Right lobe of liver (tissue), 6 donors: ENCODE data around the gene QPRT. TPM values are rescaled to one million over a fixed set of nuclear protein-coding genes. Genes with fewer than 3 reads are reported as not detected.

ENCODE experiments used
- ATAC-seq, 4 donors: fragments of 200-7000 bp; cut with Tn5 transposase; one replicate each; pipeline ENCODE4 v1.9.1; 2020; ENCODE audit warnings: mild to moderate bottlenecking in 4 of 4, moderate library complexity in 4 of 4
- DNase-seq, 3 donors: peaks; one replicate each; pipeline ENCODE4 v3.0.0-alpha.2; 2020
- H3K27ac ChIP-seq, 3 donors: fragments of 200-600 bp; one replicate each; pipeline ENCODE4 v1.8.0; 2022
- H3K27me3 ChIP-seq, 2 donors: fragments of 200-600 bp; one replicate each; pipeline ENCODE4 v1.8.0; 2022
- H3K36me3 ChIP-seq, 4 donors: fragments of 200-600 bp; sonication (generic) in 1 of 4; one replicate each; pipeline versions ENCODE4 v1.5.1 to v1.8.0; 2017 to 2022; ENCODE audit warnings: control low read depth in 1 of 4
- H3K4me1 ChIP-seq, 4 donors: fragments of 200-600 bp; sonication (generic) in 1 of 4; one replicate each; pipeline versions ENCODE4 v1.5.1 to v1.8.0; 2017 to 2022; ENCODE audit warnings: control low read depth in 1 of 4
- H3K4me3 ChIP-seq, 3 donors: fragments of 200-600 bp; one replicate each; pipeline ENCODE4 v1.8.0; 2022
- H3K9me3 ChIP-seq, 4 donors: fragments of 200-600 bp; sonication (generic) in 1 of 4; one replicate each; pipeline versions ENCODE4 v1.5.1 to v1.8.0; 2017 to 2022; ENCODE audit warnings: control low read depth in 1 of 4
- POLR2A ChIP-seq: fragments of 450-650 bp; IDR thresholded peaks from one replicate; pipeline ENCODE4 v1.6.1; 2017; ENCODE audit warnings: antibody characterized with exemption, mild to moderate bottlenecking
- WGBS: methylation state at CpG from one replicate; pipeline ENCODE4 v1.1.6; 2018; ENCODE audit warnings: low coverage, low lambda C conversion rate; ENCODE audit not compliant: insufficient coverage; ENCODE audit errors: missing lambda C conversion rate; 5-methylcytosine and 5-hydroxymethylcytosine counted together
- intact Hi-C, 2 donors: fragments of 100-400 bp; cut with DNase I; formaldehyde crosslinking; loops; one replicate each; pipeline versions ENCODE4 v1.11.2 to v1.14.1; 2022
- total RNA-seq, 6 experiments: library from RNA; depleted of rRNA in 2 of 6; stranded (reverse); fragments of >200 nt in 2 of 6; fragmentation: NEBNext Ultra II Directional in 3 of 6; extraction: Animal tissue kit (Norgen Biotek cat#: 25700) in 3 of 6; gene quantifications; one replicate each; pipeline versions ENCODE4 v1.1.0 to v1.2.4, GENCODE V29; 2016 to 2023
- TF ChIP-seq, protein P1 (sequence below), 4 donors: fragments of 200-600 bp in 3 of 4; fragments of 450-650 bp in 1 of 4; IDR thresholded peaks; one replicate each; pipeline versions ENCODE4 v1.5.1 to v1.8.0; 2016 to 2022; ENCODE audit warnings: antibody characterized with exemption in 4 of 4, mild to moderate bottlenecking in 2 of 4
- donor health status: DM: no; HTN: yes; CAD: no.
- donor health status: DM: no; HTN: no; CAD: no.
- donor health status: DM: no; HTN: no; CAD: no.
- donor health status: DM: no; HTN: yes; CAD: no.
- donor health status: DM: no; HTN: yes; CAD: no.

QPRT gene
- total RNA-seq, 6 experiments from 2014 or later = 95.2 to 154 (median 128) TPM

DNA sequence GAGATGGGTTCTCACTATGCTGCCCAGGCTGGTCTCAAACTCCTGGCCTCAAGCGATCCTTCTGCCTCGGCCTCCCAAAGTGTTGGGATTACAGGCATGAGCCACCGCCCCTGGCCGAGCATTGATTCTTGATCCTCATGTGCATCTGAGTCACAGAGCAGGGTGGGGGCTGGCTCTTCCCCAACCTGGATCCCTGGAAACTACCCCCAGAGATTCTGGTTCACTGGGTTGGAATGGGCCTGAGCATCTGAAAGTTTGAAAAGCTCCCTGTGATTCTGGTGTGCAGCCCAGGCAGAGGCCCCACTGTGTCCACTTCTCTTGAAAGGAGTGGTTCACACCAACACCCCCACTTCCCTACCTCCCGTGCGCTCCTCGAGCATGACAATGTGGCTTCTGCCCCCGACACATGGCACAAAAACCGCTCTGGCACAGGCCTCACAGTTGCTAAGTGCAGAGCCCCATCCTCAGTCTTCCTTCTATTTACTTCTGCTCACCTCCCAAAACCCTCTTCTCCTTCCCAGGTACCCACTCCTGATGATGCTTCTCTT lies 4.6 kb downstream of the QPRT start:
- peaks cover 0 to 9% (median 0%) of the 10 kb centered on the region in 4 donors for H3K36me3 ChIP-seq
- peaks cover 0 to 7% (median 0%) of the 10 kb centered on the region in 4 donors for H3K4me1 ChIP-seq
- no peak overlapping the region for H3K27ac ChIP-seq
- H3K4me3 ChIP-seq = no peak overlapping the region
- intact Hi-C loops = no loop called here
- ATAC-seq = no peak
- TF ChIP-seq, protein P1, sequence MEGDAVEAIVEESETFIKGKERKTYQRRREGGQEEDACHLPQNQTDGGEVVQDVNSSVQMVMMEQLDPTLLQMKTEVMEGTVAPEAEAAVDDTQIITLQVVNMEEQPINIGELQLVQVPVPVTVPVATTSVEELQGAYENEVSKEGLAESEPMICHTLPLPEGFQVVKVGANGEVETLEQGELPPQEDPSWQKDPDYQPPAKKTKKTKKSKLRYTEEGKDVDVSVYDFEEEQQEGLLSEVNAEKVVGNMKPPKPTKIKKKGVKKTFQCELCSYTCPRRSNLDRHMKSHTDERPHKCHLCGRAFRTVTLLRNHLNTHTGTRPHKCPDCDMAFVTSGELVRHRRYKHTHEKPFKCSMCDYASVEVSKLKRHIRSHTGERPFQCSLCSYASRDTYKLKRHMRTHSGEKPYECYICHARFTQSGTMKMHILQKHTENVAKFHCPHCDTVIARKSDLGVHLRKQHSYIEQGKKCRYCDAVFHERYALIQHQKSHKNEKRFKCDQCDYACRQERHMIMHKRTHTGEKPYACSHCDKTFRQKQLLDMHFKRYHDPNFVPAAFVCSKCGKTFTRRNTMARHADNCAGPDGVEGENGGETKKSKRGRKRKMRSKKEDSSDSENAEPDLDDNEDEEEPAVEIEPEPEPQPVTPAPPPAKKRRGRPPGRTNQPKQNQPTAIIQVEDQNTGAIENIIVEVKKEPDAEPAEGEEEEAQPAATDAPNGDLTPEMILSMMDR (IDR thresholded peaks at IDR 0.05) = no peak
- TF ChIP-seq POLR2A = no peak
- no peak for DNase-seq
- no peaks in the 10 kb centered on the region for H3K9me3 ChIP-seq
- H3K27me3 ChIP-seq = no peaks in the 10 kb centered on the region
- WGBS = 90% methylated on average over 2 of the region's 9 CpGs

DNA sequence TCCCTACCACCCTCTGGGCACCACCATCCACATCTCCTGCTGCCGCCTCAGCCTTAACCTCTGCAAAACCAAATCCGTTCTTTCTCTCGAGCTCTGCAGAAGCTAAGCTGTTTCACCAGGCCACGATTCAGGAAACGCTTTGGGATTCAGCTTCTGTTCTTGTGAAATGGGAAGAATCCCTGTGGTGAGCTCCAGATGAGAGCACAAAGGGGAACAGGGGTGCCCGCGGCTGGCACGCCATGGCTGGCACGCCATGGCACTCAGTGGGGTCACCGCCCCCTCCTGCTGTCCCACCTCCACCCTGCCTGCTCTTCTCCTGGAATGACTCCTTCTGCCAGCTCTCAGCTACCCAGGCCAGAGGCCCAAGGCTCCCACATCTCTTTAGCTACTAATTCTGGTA lies 5.7 kb downstream of the QPRT start:
- WGBS = 92% methylated on average over 10 of the region's 10 CpGs
- Histone ChIP-seq H3K9me3 (no peaks in the 10 kb centered on the region), H3K27me3 (no peaks in the 10 kb centered on the region), H3K27ac (no peak overlapping the region), H3K4me3 (no peak overlapping the region), H3K4me1 (peaks cover 0 to 4% (median 0%) of the 10 kb centered on the region in 4 donors), H3K36me3 (peaks cover 0 to 9% (median 0%) of the 10 kb centered on the region in 4 donors)
- intact Hi-C loops = no loop called here
- DNase-seq = no peak
- no peak for TF ChIP-seq POLR2A
- TF ChIP-seq, protein P1 (IDR thresholded peaks at IDR 0.05) = no peak
- no peak for ATAC-seq

DNA sequence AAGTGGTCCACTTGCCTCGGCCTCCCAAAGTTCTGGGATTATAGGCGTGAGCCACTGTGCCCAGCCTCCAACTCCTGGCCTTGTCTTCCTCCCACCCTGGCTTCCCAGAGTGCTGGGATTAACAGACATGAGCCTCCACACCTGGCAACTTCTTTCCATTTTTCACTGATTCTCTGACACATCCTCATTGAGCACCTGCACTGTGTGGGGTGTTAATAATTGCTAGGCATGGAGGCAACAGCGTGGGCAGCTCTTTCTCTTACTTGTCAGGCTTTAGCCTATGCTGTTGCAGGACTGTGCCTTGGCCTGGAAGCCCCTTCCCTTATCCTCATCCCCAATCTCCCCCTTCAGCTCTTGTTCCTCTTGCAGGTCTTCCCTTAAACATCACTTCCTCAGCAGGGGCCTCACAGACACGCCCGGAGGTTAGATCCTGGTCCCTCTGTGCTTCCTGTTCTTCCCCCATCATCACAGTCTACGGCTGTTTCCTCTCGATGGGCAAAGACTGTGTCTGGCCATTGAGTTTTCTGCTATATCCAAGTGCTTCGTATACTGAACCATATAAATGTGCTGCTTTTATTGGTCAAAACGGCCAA lies 7.9 kb downstream of the QPRT start:
- Histone ChIP-seq H3K4me1 (no peaks in the 10 kb centered on the region), H3K27me3 (no peaks in the 10 kb centered on the region), H3K27ac (no peak overlapping the region), H3K9me3 (no peaks in the 10 kb centered on the region), H3K4me3 (no peak overlapping the region), H3K36me3 (peaks cover 0 to 9% (median 0%) of the 10 kb centered on the region in 4 donors)
- TF ChIP-seq, protein P1 (IDR thresholded peaks at IDR 0.05) = no peak
- no peak for TF ChIP-seq POLR2A
- 63% methylated on average over 7 of the region's 9 CpGs for WGBS
- intact Hi-C loops = no loop called here
- ATAC-seq (no peak), DNase-seq (no peak)

DNA sequence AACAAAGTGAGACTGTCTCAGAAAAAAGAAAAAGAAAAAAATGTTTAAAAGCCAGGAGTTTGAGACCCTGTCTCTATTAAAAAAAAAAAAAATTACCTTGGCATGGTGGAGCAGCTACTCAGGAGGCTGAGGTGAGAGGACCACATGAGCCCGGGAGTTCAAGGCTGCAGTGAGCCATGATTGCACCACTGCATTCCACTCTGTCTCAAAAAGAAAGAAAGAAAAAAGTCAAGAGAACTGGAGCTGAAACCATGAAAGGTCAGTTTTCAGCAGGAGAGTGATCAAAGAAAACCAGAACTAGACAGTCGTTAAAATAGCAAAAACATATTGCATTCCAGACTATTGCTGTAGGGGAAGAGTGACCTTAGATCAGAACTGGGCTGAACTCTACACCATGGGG lies 8.8 kb downstream of the QPRT start:
- 63% methylated on average over 2 of the region's 2 CpGs for whole genome bisulfite sequencing
- peaks cover 0 to 9% (median 0%) of the 10 kb centered on the region in 4 donors for H3K36me3 ChIP-seq
- H3K27ac ChIP-seq = no peak overlapping the region
- no peak overlapping the region for H3K4me3 ChIP-seq
- H3K27me3 ChIP-seq = no peaks in the 10 kb centered on the region
- TF ChIP-seq POLR2A = no peak
- TF ChIP-seq, protein P1 (IDR thresholded peaks at IDR 0.05) = no peak
- DNase-seq = no peak
- no peaks in the 10 kb centered on the region for H3K9me3 ChIP-seq
- intact Hi-C loops = no loop called here
- peaks cover 0 to 3% (median 0%) of the 10 kb centered on the region in 4 donors for H3K4me1 ChIP-seq
- no peak for ATAC-seq
